PFSK-1 (cell line): Measurements from ENCODE around the gene LSS.

Experiments
- POLR2AphosphoS5 ChIP-seq: IDR thresholded peaks from 2 replicates; pipeline ENCODE4 v1.6.1; 2012; ENCODE audit warnings: low read depth, mild to moderate bottlenecking, control low read depth, low read length, moderate library complexity
- SIN3A ChIP-seq: IDR thresholded peaks from 2 replicates; pipeline ENCODE4 v1.6.1; 2012; ENCODE audit warnings: mild to moderate bottlenecking, low read length, moderate library complexity, borderline replicate concordance; ENCODE audit not compliant: insufficient read depth
- TAF1 ChIP-seq: IDR thresholded peaks from 2 replicates; pipeline ENCODE4 v1.6.1; 2012; ENCODE audit warnings: low read length, control low read depth, borderline replicate concordance; ENCODE audit not compliant: insufficient read depth

- TF ChIP-seq SIN3A (no peak), TAF1 (no peak), POLR2AphosphoS5 (no peak)
These were observed 75.1 kb downstream of the LSS start for GRCh38 chr21:46153247-46154154.
